MM.1S (cell line): ENCODE data around the gene SERPINC1.

Experiments used
- DNase-seq: peaks from one replicate; pipeline ENCODE4 v3.0.0-alpha.2; 2015
- H2AFZ ChIP-seq: fragments of 300-600 bp; sonication (generic); 2 replicates; pipeline ENCODE4 v1.6.0; 2016; ENCODE audit warnings: antibody characterized with exemption, low read length
- H3F3A ChIP-seq: fragments of 300-600 bp; sonication (generic); 2 replicates; pipeline ENCODE4 v1.6.1; 2016; ENCODE audit warnings: mild to moderate bottlenecking, antibody characterized with exemption, low read length, moderate library complexity, mixed read lengths; ENCODE audit not compliant: insufficient read depth
- H3K27ac ChIP-seq: fragments of 300-600 bp; sonication (generic); 2 replicates; pipeline ENCODE4 v1.5.1; 2016; ENCODE audit warnings: mild to moderate bottlenecking, low read length
- H3K27me3 ChIP-seq: fragments of 300-600 bp; sonication (generic); replicated peaks from 2 replicates; pipeline ENCODE4 v1.6.0; 2016; ENCODE audit warnings: low read length; ENCODE audit not compliant: insufficient read depth
- H3K36me3 ChIP-seq: fragments of 300-600 bp; sonication (generic); replicated peaks from 2 replicates; pipeline ENCODE4 v1.6.1; 2016; ENCODE audit warnings: mild to moderate bottlenecking, low read length, mixed read lengths; ENCODE audit not compliant: insufficient read depth
- H3K4me1 ChIP-seq: fragments of 300-600 bp; sonication (generic); 2 replicates; pipeline ENCODE4 v1.6.1; 2016; ENCODE audit warnings: low read length, mixed read lengths
- H3K4me2 ChIP-seq: fragments of 300-600 bp; sonication (generic); 2 replicates; pipeline ENCODE4 v1.6.0; 2016; ENCODE audit warnings: low read depth, low read length
- H3K4me3 ChIP-seq: fragments of 300-600 bp; sonication (generic); 2 replicates; pipeline ENCODE4 v1.5.1; 2016; ENCODE audit warnings: low read length, mixed read lengths
- H3K79me2 ChIP-seq: fragments of 300-600 bp; sonication (generic); 2 replicates; pipeline ENCODE4 v1.6.1; 2016; ENCODE audit warnings: mixed run types, low read length, mixed read lengths
- H3K9ac ChIP-seq: fragments of 300-600 bp; sonication (generic); 2 replicates; pipeline ENCODE4 v1.6.1; 2016; ENCODE audit warnings: low read length, mixed read lengths
- H3K9me2 ChIP-seq: fragments of 300-600 bp; sonication (generic); replicated peaks from 2 replicates; pipeline ENCODE4 v1.6.1; 2016; ENCODE audit warnings: mild to moderate bottlenecking, low read length, mixed read lengths; ENCODE audit not compliant: insufficient read depth
- H3K9me3 ChIP-seq: fragments of 300-600 bp; sonication (generic); replicated peaks from 2 replicates; pipeline ENCODE4 v1.6.1; 2016; ENCODE audit warnings: mild to moderate bottlenecking, low read length, mixed read lengths; ENCODE audit not compliant: insufficient read depth
- H4K20me1 ChIP-seq: fragments of 300-600 bp; sonication (generic); 2 replicates; pipeline ENCODE4 v1.6.1; 2016; ENCODE audit warnings: mild to moderate bottlenecking, low read length, moderate library complexity, mixed read lengths; ENCODE audit not compliant: insufficient read depth
- CTCF ChIP-seq: fragments of 300-600 bp; sonication (generic); IDR thresholded peaks from 2 replicates; pipeline ENCODE4 v1.5.1; 2016; ENCODE audit warnings: antibody characterized with exemption, low read length, mixed read lengths
- EZH2 ChIP-seq: fragments of 300-600 bp; sonication (generic); optimal IDR thresholded peaks from 2 replicates; pipeline ENCODE3; 2017; ENCODE audit warnings: low read depth, mild to moderate bottlenecking, antibody characterized with exemption, low read length, mixed read lengths
- EZH2phosphoT487 ChIP-seq: fragments of 300-600 bp; sonication (generic); IDR thresholded peaks from 2 replicates; pipeline ENCODE4 v1.6.1; 2018; ENCODE audit warnings: antibody characterized with exemption, low read length

SERPINC1 gene

GRCh38 chr1:173878251-173878650 lies 38.9 kb downstream of the SERPINC1 start:
- H3K4me3 ChIP-seq = no peak overlapping the region
- no peaks in the 10 kb centered on the region for H3K9me3 ChIP-seq
- H3F3A ChIP-seq = no peaks in the 10 kb centered on the region
- no peaks in the 10 kb centered on the region for H3K4me1 ChIP-seq
- H3K9ac ChIP-seq = no peak overlapping the region
- no peaks in the 10 kb centered on the region for H4K20me1 ChIP-seq
- no peaks in the 10 kb centered on the region for H3K27me3 ChIP-seq
- no peak overlapping the region for H2AFZ ChIP-seq
- H3K27ac ChIP-seq = no peak overlapping the region
- H3K36me3 ChIP-seq = no peaks in the 10 kb centered on the region
- DNase-seq = no peak
- no peak for TF ChIP-seq CTCF
- TF ChIP-seq EZH2 = no peak
- no peak overlapping the region for H3K4me2 ChIP-seq
- no peaks in the 10 kb centered on the region for H3K9me2 ChIP-seq
- H3K79me2 ChIP-seq = no peaks in the 10 kb centered on the region

GRCh38 chr1:173876732-173877131 lies 40.4 kb downstream of the SERPINC1 start:
- Histone ChIP-seq H3K4me2 (no peak overlapping the region), H2AFZ (no peak overlapping the region), H3K9me2 (no peaks in the 10 kb centered on the region), H3K27ac (no peak overlapping the region), H3K4me3 (no peak overlapping the region), H3K79me2 (no peaks in the 10 kb centered on the region), H3F3A (no peaks in the 10 kb centered on the region), H3K36me3 (no peaks in the 10 kb centered on the region), H3K4me1 (no peaks in the 10 kb centered on the region), H3K9me3 (no peaks in the 10 kb centered on the region), H4K20me1 (no peaks in the 10 kb centered on the region), H3K9ac (no peak overlapping the region), H3K27me3 (no peaks in the 10 kb centered on the region)
- no peak for DNase-seq
- TF ChIP-seq CTCF (no peak), EZH2phosphoT487 (no peak), EZH2 (no peak)

GRCh38 chr1:173871500-173871899 lies 45.6 kb downstream of the SERPINC1 start:
- Histone ChIP-seq H3K9me3 (no peaks in the 10 kb centered on the region), H3K4me1 (peaks cover 9% of the 10 kb centered on the region), H3K4me2 (no peak overlapping the region), H3K79me2 (peaks cover 13% of the 10 kb centered on the region), H3K9ac (no peak overlapping the region), H2AFZ (no peak overlapping the region), H3F3A (peaks cover 22% of the 10 kb centered on the region), H3K27ac (no peak overlapping the region), H3K36me3 (peaks cover 6% of the 10 kb centered on the region), H3K4me3 (no peak overlapping the region), H3K27me3 (no peaks in the 10 kb centered on the region), H3K9me2 (no peaks in the 10 kb centered on the region), H4K20me1 (0 out of 2 replicates have a peak, but pooled peaks cover 4% of the 10 kb centered on the region)
- TF ChIP-seq EZH2phosphoT487 (no peak), EZH2 (no peak), CTCF (no peak)
- no peak for DNase-seq
